ENCODE data around the gene RNASE11.
"Not testable (repeated sequence)": the region's sequence is repeated elsewhere in the genome, so short reads cannot be mapped to it uniquely, and the experiment has no call there.

Gene RNASE11

GRCh38 chr14:20587489-20588154 lies at the start of gene RNASE11:
Gene RNASE11 (minus strand): TSS chr14:20588001.
- no peak for DNase-seq

DNA sequence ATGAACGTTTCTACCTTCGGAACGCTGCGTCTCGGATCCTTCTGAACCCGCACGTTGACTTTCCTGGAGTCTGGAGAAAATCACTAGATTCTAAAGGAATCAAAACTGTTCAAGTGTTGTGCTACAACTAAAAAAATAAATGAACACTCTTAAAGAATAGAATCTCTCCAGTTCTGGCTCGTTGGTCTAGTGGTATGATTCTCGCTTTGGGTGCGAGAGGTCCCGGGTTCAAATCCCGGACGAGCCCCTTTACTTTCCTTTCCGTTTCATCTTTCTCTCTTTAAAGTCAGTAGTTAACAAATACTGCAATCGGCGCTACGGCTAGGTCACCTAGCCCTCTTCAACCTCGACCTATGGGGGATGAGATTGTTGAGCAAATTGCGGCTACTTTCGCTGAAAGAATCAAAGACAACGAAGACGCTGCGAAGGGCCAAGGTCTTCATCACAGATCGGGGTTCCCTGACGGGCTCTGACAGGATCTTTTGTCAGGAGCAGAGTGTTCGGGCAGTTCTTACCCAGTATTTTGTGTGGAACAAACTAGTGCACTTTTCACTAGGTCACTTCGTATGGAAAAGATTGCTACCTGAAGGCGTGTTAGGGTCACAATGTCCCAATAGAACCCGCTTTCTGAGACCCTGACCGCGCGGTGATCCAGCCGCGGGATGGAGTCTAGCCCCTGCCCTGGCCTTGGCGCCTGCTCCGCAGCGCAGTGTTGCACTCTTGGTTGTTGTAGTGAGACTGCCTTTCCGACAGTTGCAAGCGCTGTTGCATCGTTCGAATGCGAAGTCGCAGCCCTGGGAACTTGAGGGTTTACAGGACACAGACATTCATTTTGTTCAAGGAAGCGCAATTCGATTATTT lies 45.3 kb upstream of the RNASE11 start:
- no peak for DNase-seq

DNA sequence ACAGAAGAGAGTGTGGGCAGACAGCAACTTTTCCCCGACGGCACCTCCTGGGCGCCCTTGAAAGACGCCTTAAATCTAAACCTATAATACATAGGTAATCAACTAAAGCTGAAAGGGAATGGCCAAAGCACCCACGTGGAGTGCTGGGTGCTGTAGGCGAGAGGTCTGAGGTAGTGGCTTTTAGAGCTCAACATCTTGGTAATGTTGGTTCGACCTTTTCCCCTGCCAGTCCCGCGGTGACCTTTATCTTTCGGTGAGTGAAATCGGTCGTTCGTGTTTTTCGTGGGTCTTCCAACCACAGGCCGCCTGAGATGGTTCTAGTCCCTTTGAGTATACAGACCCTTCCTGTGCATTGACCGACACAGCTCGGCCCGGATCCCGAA lies 44.6 kb upstream of the RNASE11 start:
- no peak for DNase-seq

GRCh38 chr14:20631880-20632389 lies 44.1 kb upstream of the RNASE11 start:
- no peak for DNase-seq

GRCh38 chr14:20631023-20631879 lies 43.5 kb upstream of the RNASE11 start:
- DNase-seq: no peak

GRCh38 chr14:20630340-20631022 lies 42.7 kb upstream of the RNASE11 start:
- no peak for DNase-seq

- no peak for DNase-seq
These were observed 40.5 kb upstream of the RNASE11 start for GRCh38 chr14:20628063-20628854.

DNA sequence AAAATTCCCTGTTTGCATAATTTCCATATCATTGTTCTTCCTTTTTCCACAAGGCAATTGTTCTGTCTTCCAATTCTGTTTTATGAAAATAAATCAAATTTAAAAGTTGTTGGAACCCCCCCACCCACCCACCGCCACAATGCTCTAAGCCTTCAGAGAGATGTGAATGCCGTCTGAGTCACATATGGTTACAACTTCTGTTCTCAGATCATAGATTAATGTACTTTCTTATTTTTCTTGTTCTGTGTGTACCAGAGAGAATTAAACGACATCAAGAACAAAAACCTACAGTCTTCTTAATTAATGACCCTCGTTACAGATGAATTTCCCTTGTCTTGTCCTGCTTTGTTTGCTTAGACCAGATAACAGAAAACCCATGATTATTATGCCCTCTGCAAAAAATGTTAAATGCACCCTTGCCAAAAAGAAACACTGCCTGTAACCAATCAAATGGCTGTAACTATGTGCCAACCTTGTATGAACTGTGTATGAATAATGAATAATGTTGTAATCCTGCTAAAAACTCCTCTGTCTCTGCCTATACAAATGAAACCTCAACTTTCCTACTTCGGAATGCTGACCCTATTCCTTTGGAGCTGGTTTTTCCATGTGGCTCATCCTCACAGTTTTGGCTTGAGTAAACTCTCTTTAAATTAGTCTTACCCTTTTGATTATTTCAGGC lies 39.7 kb upstream of the RNASE11 start:
- DNase-seq: no peak

- DNase-seq: no peak
These were observed 38.5 kb upstream of the RNASE11 start for GRCh38 chr14:20626274-20626673.

GRCh38 chr14:20624495-20625070 lies 36.8 kb upstream of the RNASE11 start:
- DNase-seq: no peak

DNA sequence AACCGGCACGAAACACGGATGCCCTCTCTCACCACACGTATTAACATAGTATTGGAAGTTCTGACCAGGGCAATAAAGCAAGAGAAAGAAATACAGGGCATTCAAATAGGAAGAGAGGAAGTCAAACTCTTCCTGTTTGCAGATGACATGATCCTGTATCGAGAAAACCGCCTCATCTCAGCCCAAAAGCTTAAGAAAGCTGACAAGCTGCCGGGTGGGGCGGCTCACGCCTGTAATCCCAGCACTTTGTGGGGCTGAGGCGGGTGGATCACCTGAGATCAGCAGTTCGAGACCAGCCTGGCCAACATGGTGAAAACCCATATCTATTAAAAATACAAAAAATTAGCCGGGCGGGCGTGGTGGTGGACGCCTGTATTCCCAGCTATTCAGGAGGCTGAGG lies 36.0 kb upstream of the RNASE11 start:
- DNase-seq: no peak

DNA sequence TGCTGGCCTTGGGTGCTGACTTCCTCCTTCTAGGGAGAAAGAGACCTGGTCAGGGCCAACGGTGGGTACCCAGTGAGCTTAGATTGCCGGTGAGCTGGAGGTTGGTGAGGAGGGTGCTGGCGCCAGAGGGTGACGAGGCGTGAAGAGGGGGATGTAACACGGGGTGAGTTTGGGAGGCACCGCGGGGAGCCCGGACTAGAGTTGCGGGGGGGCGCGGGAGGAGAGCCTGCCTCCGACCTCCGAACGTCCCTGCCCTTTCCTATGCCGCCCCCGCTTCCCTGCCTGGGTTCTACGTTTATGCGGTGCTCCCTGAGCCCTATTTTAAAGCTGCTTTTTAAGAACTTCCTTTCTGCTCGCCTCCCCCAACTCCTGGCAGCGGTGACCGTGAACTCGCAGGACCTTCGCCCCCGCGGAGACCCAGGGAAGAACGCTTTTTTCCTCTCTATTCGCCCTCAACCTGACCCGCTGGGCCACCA lies 35.1 kb upstream of the RNASE11 start:
- no peak for DNase-seq

DNA sequence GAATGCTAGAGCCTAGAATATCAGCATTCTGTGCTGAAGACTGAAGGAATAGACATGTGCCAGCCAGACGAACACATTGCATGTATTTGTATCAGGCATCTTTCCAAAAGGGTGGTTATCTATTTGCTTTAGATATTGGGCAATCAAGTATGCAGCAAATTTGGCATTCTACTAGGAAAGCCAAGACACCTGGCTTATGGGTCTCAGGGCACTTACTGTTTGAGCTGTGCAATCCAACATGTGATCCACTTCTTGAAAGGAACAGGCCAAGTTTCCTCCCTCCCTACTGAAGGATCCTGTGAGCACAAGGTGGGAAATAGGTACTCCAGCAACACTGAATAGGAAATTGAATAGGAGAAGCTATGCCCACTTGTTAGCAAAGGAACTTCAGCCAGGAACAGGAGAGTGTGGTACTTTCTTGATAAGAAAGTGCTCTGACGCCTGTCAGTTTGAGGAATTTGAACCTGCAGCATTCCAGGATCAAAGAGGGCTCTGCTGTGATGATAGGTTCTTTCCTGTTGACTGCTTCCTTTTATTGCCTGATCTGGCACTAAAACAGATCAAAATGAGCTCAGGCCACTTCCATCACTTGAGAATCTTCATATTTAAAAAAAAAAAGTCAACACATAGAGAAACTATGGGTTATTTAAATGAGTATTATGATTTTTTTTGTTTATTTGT lies 33.1 kb upstream of the RNASE11 start:
- DNase-seq: no peak

DNA sequence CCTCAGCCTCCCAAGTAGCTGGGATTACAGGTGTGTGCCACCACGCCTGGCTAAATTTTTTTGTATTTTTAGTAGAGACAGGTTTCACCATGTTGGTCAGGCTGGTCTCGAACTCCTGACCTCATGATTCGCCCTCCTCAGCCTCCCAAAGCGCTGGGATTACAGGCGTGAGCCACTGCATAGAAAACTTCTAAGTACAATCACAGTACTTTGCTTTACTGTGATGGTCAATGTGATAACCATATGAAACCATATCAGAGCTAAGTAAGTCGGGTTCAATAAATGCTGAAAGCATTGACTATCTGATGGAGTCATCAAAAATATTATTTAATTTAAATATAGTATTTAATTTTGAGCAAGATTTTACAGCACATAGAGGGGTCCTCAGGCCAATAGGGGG lies 31.9 kb upstream of the RNASE11 start:
- not testable (repeated sequence) for DNase-seq

DNA sequence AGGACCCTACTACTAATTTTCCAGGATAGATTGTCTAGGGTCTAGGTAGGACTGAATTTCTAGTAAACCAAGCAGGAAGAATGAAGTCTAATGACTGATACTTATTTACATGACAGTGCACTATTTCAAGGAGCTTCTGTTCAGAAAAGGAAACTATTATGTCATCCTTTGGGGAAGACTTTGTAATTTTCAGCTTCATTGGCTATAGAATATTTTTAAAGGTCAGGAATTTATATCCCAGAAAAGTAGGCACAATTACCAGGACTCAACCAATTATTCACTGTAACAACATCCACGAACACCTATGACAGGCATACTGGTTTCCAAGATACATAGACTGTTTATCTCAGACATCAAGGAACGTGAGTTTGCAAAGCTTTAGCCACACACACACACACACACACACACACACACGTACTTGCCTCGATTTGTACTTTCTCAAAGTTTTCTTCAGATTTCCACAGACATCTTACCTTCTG lies 30.5 kb upstream of the RNASE11 start:
- DNase-seq: no peak

DNA sequence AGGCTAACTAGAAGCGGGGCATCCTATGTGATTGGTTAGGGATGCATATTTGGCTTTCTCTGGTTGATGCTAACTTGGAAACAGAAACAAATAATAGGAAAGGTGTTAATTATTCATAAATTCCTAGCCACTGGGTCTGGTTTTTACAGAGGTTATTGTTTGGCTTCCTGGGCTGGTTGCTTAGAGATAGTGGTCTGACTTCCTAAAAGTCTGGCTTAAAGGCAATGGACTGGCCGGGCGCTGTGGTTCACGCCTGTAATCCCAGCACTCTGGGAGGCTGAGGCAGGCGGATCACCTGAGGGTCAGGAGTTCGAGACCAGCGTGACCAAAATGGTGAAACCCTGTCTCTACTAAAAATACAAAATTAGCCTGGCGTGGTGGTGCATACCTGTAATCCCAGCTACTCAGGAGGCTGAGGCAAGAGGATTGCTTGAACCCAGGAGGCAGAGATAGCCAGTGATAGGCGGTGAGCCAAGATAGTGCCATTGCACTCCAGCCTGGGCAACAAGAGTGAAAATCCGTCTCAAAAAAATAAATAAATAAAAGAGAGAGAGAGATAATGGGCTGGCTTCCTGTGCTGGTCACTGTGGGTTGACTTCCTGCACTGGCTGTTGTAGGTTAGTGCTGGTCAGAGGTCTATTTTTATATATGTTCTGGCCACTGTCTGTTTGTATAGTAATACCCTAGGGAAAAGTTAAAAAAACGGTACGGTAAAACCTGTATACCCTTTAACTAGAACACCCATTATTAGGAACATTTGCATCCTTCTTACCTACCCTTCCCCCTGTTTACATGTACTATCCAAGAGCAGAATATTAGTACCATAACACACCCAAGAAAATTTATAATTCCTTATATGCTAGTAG lies 29.6 kb upstream of the RNASE11 start:
- DNase-seq: no peak

- DNase-seq: no peak
These were observed 28.2 kb upstream of the RNASE11 start for GRCh38 chr14:20615996-20616395.

GRCh38 chr14:20614038-20614840 lies 26.4 kb upstream of the RNASE11 start:
- no peak for DNase-seq
